Measurements from ENCODE around the gene SEMA3A.
"Not testable (repeated sequence)": the region's sequence is repeated elsewhere in the genome, so short reads cannot be mapped to it uniquely, and the experiment has no call there.

SEMA3A gene

DNA sequence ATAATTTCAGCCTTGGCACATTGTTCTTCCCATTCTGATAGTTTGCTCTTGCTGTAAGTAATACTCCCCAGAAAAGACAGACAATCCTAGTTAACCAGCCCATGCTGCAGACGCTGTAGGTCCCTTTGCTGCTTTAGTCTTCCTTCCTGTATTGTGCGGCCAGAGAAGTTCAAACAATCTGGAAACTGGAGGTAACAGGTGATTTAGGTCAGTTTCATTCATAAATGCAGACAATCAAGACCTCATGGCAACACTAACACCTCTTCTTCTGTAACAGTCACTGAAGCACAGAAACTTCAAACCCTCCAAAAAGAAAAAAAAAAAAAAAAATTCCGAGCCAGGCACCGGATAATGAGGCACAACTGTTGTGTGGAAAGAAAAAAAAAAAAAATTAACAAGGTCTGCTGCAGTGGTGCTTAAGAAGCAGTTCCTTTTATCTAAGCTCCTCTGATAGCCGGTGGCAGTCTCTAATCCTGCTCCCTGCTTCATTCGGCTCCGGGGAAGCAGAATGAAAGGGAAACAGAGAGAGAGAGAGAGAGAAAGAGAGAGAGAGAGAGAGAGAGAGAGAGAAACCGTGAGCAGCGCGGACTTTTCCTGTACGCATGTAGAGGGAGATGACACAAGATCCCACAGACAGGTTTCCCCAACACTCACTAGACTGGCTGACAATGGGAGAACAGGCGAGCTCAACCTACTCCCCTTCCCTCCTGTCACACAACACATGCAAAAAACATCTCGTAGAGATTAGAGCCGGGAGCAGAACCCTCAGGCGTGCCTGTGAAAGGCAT, at the start of gene SEMA3A:
Gene SEMA3A (minus strand): TSS at position 306 of the 788 bp plus-strand sequence. CDS start 203 bp downstream, at position 103.
- no peak for FAIRE-seq
- DNase-seq (ENCODE audit: insufficient read length, low spot score): no peak

DNA sequence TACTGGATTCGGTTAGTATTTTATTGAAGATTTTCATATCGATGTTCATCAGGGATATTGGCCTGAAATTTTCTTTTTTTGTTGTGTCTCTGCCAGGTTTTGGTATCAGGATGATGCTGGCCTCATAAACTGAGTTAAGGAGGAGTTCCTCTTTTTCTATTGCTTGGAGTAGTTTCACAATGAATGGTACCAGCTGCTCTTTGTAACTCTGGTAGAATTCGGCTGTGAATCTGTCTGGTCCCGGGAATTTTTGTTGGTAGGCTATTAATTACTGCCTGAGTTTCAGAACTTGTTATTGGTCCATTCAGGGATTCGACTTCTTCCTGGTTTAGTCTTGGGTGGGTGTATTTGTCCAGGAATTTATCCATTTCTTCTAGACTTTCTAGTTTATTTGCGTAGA, 48.4 kb upstream of the SEMA3A start:
- DNase-seq (ENCODE audit: insufficient read length, low spot score); FAIRE-seq: not testable (repeated sequence)

DNA sequence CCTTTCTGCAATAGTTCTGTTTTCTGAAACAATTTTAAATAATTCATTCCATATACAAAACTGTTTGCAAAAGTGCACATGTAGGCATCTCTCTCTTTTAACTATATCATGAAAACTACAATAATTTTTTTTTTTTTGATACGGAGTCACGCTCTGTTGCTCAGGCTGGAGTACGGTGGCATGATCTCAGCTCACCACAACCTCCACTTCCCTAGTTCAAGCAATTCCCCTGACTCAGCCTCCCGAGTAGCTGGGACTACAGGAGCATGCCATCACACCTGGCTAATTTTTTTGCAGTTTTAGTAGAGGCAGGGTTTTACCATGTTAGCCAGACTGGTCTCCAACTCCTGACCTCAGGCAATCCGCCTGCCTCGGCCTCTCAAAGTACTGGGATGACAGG, 44.0 kb upstream of the SEMA3A start:
- DNase-seq (ENCODE audit: insufficient read length, low spot score) (no peak), FAIRE-seq (no peak)

DNA sequence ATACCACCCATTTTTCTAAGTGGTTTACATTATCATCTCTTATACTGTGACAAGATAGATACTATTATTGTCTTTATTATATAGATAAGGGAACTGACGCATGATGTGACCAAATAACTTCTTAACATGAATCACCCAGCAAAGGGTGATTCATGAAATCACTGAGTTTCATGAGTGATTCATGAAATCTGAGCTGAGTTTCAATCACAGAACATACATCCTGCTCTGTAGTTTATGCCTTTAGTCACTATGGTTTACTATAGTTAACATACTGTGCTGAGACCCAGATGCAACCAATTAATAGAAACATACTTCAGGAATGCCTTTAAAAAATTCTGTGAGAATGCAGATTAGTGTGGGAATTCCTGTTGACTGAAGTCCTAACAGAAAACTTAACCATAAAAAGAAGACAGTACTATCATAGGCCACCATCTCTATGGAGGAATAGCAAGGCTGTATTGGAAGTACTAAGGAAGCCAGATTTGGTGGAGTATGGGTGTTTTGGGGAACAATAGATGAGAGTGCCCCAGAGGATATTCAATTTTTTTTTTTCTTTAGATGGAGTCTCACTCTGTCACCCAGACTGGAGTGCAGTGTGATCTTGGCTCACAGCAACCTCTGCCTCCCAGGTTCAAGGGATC, 43.1 kb upstream of the SEMA3A start:
- DNase-seq (ENCODE audit: insufficient read length, low spot score): peak; percentile 23
- FAIRE-seq: no peak

GRCh38 chr7:84236398-84236797, 41.8 kb upstream of the SEMA3A start:
- FAIRE-seq (no peak), DNase-seq (ENCODE audit: insufficient read length, low spot score) (no peak)

DNA sequence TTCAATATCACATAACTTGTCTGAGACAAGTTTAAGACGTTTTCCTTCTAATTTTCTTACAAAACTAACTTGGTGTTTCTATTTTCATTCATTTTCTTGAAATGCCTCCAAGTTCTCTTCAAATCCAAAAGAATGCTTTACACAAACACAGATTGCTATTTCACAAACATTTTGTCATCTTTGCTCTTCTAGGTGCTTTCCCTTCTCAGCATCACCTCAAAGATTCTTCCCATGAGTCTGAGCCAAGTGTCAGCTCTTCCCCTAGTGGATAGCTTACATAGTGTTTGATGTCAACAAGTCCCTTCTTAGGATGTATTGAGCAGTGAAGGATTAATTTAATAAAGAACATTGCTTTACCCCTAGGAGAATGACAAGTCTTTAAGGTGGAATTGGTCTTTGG, 38.1 kb upstream of the SEMA3A start:
- DNase-seq (ENCODE audit: insufficient read length, low spot score): no peak

GRCh38 chr7:84231157-84231556, 36.6 kb upstream of the SEMA3A start:
- no peak for DNase-seq (ENCODE audit: insufficient read length, low spot score)
- no peak for FAIRE-seq

More for the DNA sequence above, 38.1 kb upstream of the SEMA3A start:
- FAIRE-seq: no peak

DNA sequence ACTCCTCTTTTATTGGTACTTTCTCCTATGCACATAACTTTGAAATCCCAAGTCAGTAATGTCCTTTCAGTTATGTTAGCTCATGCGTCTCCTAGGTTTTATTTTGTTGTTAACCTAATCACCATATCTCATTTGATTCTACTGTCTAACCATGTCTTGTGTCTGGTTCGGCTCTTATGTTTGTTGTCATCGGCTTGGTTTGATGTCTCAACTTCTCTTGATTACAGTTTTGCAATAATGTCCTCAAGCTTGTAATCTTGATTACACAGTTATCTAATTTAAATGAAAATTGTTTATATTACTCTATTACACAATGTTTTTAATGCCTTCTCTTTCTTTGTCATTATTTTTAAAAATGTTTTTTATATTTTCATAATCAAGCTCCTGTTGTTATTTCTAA, 35.9 kb upstream of the SEMA3A start:
- no peak for DNase-seq (ENCODE audit: insufficient read length, low spot score)
- FAIRE-seq: no peak

DNA sequence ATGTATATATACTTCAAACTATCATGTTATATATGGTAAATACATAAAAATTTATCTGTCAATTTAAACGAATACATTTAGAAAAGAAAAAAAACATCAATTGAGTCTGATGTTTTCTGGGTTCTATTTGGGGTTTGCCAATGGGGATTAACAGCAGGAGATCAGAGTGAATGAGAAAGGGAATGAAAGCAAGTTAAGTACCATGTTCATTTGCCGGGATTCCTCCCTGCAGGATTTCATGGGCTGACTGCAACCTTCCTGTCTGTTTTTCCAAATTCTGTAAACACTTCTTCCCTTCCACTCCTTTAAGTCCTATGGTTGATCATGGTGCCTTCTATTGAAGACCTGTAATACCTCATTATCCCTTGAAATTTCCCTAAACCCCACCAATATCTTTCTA, 33.9 kb upstream of the SEMA3A start:
- no peak for DNase-seq (ENCODE audit: insufficient read length, low spot score)
- FAIRE-seq: no peak

GRCh38 chr7:84226759-84227158, 32.2 kb upstream of the SEMA3A start:
- FAIRE-seq (no peak), DNase-seq (ENCODE audit: insufficient read length, low spot score) (no peak)

DNA sequence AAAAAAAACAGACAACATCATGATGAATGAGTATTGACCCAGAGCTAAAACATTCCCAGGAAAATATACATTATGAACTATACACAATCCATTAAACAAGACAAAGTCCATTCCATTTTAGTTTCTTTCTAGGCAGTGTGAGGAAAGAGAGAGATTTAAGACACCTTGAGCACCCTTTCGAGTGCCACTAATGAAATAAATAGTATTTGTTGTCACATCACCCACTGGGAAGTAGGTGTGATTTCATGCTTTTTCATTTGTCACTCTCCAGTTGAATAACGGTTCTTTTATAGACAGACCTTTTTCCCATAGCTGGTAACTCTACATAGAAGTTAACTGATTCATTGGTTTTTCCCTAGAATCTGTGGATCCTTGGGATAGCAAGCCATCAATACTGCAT, 29.9 kb upstream of the SEMA3A start:
- no peak for FAIRE-seq
- no peak for DNase-seq (ENCODE audit: insufficient read length, low spot score)

GRCh38 chr7:84219310-84219709, 24.7 kb upstream of the SEMA3A start:
- no peak for FAIRE-seq

GRCh38 chr7:84218681-84219080, 24.1 kb upstream of the SEMA3A start:
- no peak for FAIRE-seq
- DNase-seq (ENCODE audit: insufficient read length, low spot score): no peak

More at GRCh38 chr7:84219310-84219709, 24.7 kb upstream of the SEMA3A start:
- DNase-seq (ENCODE audit: insufficient read length, low spot score): no peak

GRCh38 chr7:84216472-84216871, 21.9 kb upstream of the SEMA3A start:
- no peak for FAIRE-seq
- DNase-seq (ENCODE audit: insufficient read length, low spot score): no peak

- not testable (repeated sequence) for FAIRE-seq; DNase-seq (ENCODE audit: insufficient read length, low spot score)
Observed at GRCh38 chr7:84214757-84215156, 20.2 kb upstream of the SEMA3A start.

- no peak for DNase-seq (ENCODE audit: insufficient read length, low spot score)
- FAIRE-seq: no peak
Observed at GRCh38 chr7:84210301-84210700, 15.7 kb upstream of the SEMA3A start.

DNA sequence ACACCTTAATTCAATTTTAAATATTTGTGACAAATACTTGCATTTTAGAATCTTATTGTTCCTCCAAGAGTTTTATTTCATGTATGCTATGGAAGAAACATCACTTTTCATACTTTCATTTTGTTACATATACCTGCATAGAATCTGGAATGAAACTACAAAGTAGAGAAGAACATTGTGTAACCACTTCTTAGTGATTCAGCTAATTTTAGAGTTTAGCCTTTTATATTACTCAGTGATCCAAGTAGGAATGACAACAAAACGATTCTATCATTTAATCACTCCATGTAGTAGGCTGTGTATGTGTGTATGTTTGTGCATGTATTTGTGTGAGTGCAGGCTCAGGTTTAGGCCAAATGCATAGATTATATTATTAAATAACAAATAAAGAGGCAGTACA, 14.4 kb upstream of the SEMA3A start:
- no peak for DNase-seq (ENCODE audit: insufficient read length, low spot score)
- no peak for FAIRE-seq

DNA sequence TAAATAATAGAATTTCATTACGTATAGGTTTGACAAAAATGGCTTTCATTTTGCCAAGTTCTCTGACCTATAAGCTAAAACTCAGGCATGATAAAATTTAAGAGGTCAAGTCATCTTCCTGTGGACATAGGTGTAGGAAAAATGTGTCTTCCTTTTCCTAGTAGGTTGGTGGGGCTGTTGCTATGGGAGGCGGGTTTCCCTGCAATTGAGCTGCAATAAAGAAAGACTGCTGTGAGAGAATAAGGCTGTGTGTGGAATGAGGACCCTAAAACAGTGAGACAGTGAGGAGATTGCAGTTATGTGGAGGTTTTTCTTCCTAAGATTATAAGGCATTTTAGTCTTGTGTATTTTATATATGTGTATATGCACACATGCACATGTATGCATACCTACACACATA, 13.0 kb upstream of the SEMA3A start:
- DNase-seq (ENCODE audit: insufficient read length, low spot score): no peak

DNA sequence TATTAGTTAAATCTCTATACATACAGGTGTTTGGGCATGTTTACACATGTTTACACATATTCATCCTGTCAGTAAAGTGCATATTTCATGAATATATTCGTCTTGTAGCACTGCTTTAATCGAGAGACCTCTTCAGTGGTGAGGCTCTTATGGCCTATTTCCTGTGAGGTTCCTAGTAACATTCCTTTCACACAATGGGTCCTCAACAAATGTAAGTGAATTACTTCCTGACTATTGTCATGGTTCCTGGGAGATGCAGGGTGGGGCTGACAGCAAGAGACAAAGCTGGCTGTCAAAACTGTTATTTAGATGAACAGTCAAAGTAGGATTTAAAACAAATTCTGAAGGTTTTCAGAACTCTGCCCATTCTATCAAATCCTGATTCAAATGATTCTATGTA, 12.4 kb upstream of the SEMA3A start:
- FAIRE-seq (no peak), DNase-seq (ENCODE audit: insufficient read length, low spot score) (no peak)

More for the DNA sequence above, 13.0 kb upstream of the SEMA3A start:
- FAIRE-seq: no peak

DNA sequence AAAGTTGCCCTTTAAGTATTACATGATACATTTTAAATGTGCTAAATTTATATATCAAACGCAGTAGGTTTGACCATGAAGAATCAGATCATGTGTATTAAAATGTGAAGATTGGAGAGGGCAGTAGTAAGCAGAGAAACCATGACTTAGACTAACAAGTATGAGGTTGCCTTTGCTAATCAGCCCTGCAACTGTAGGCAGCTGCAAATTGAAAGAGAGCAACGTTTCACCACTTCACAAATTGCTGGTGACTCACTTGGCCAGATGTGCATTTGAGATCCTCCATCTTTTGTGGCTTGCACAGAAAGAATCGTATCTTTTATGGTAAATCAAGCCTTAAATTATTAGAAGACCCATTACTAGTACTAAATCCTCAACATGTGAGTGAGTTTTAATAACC, 10.1 kb upstream of the SEMA3A start:
- DNase-seq (ENCODE audit: insufficient read length, low spot score): no peak
- no peak for FAIRE-seq

DNA sequence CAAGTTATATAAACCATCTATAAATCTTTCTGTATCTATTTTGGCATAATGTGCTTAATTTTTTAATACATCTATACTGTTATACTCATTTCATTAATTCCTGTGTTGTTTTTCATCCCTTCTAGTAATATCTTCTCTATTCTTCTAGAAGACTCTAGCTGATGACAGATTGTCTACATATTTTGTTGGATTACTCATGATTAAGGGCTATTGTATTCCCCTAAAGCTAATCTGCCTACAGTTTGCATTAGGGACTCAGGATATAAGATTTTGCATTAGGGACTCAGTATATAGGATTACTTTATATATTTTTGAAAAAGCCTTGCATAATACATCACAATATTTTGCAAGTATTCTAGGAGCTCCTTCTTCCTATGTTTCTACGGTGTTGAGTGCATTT, 8.3 kb upstream of the SEMA3A start:
- no peak for FAIRE-seq
- no peak for DNase-seq (ENCODE audit: insufficient read length, low spot score)

DNA sequence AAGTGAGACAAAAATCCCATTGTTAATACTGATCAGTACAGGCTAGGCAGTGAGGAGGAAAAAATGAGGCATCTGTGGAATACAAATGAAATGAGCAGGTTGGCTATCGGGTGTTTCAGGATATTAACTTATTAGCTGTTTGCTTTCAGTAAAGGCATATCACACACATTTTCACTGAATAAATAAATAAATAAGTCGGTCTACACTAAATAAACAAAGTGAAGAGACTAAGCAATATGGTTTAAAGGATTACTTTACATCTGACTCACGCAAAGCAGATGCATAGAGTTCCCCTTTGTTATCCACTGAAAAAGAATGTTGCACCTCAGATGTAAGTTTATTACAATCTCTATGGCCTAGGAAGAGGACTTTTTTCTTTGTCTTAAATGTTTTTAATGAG, 6.3 kb upstream of the SEMA3A start:
- FAIRE-seq: no peak

More for the DNA sequence above, 6.3 kb upstream of the SEMA3A start:
- DNase-seq (ENCODE audit: insufficient read length, low spot score): no peak

Measured in HTR-8/SVneo (cell line).